ENCODE results near the gene AARS2.
"Not testable (repeated sequence)": the region's sequence is repeated elsewhere in the genome, so short reads cannot be mapped to it uniquely, and the experiment has no call there.

Gene AARS2

GRCh38 chr6:44339301-44339700 is 26.2 kb upstream of the AARS2 start:
- H3K27ac Mint-ChIP-seq: no peak overlapping the region

GRCh38 chr6:44338228-44339122 is 25.3 kb upstream of the AARS2 start:
- Mint-ChIP-seq H3K27ac (no peak overlapping the region), H3K9me3 (no peaks in the 10 kb centered on the region), H3K4me3 (no peak overlapping the region), H3K27me3 (peaks cover 25% of the 10 kb centered on the region), H3K4me1 (ENCODE audit: low read depth) (no peaks in the 10 kb centered on the region), H3K36me3 (ENCODE audit: low read depth) (no peaks in the 10 kb centered on the region)

More at GRCh38 chr6:44339301-44339700, 26.2 kb upstream of the AARS2 start:
- Mint-ChIP-seq H3K4me3 (no peak overlapping the region), H3K36me3 (ENCODE audit: low read depth) (no peaks in the 10 kb centered on the region), H3K27me3 (peaks cover 28% of the 10 kb centered on the region), H3K4me1 (ENCODE audit: low read depth) (no peaks in the 10 kb centered on the region), H3K9me3 (no peaks in the 10 kb centered on the region)

DNA sequence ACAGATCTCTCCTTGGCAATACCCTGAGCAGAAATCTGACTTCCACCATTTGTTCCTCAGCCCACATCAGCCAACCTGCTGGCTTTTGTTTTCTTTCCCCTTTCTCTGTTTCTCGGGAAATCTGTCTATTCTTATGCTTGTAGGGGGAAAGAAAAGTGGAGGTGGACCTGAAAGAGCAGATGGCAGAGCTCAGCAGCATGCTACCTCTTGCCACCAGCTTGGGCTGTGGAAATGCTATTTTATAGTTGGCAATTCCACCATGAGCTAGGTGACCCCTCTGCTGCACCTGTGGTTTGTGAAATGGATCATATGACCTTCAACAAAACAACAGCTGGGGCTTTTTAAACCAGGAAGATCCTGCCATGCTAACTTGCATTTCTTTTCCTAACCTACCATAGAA is 22.5 kb upstream of the AARS2 start:
- peaks cover 9% of the 10 kb centered on the region for H3K27me3 Mint-ChIP-seq
- no peak overlapping the region for H3K27ac Mint-ChIP-seq
- H3K4me3 Mint-ChIP-seq: no peak overlapping the region
- H3K9me3 Mint-ChIP-seq: no peaks in the 10 kb centered on the region
- H3K4me1 Mint-ChIP-seq (ENCODE audit: low read depth): no peaks in the 10 kb centered on the region
- no peaks in the 10 kb centered on the region for H3K36me3 Mint-ChIP-seq (ENCODE audit: low read depth)

DNA sequence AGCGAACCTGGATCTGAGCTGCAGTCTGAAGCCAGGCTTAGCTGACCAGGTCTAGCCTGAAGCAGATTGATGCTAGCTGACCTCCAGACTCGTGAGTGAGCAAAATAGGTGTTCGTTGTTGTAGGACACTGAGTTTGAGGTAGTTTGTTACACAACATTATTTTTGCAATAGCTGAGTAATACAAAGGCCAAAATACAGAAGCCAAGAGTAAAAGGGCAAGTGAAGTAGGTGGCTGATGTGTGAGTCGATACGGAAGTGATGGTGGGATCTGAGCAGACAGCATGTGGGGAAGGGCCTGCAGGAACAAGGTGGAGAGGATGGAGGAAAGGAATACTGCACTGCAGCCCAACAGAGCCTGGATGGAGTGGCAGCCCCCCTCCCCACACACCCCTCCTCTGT is 20.8 kb upstream of the AARS2 start:
- H3K9me3 Mint-ChIP-seq: no peaks in the 10 kb centered on the region
- H3K4me1 Mint-ChIP-seq (ENCODE audit: low read depth): no peaks in the 10 kb centered on the region
- peaks cover 15% of the 10 kb centered on the region for H3K27me3 Mint-ChIP-seq
- no peak overlapping the region for H3K4me3 Mint-ChIP-seq
- H3K27ac Mint-ChIP-seq: peak overlapping the region; percentile 41
- H3K36me3 Mint-ChIP-seq (ENCODE audit: low read depth): no peaks in the 10 kb centered on the region

- H3K36me3 Mint-ChIP-seq (ENCODE audit: low read depth): no peaks in the 10 kb centered on the region
- H3K9me3 Mint-ChIP-seq: no peaks in the 10 kb centered on the region
- peaks cover 15% of the 10 kb centered on the region for H3K27me3 Mint-ChIP-seq
- no peak overlapping the region for H3K27ac Mint-ChIP-seq
- no peak overlapping the region for H3K4me3 Mint-ChIP-seq
- H3K4me1 Mint-ChIP-seq (ENCODE audit: low read depth): no peaks in the 10 kb centered on the region
Measured at GRCh38 chr6:44333273-44333919, 20.2 kb upstream of the AARS2 start.

DNA sequence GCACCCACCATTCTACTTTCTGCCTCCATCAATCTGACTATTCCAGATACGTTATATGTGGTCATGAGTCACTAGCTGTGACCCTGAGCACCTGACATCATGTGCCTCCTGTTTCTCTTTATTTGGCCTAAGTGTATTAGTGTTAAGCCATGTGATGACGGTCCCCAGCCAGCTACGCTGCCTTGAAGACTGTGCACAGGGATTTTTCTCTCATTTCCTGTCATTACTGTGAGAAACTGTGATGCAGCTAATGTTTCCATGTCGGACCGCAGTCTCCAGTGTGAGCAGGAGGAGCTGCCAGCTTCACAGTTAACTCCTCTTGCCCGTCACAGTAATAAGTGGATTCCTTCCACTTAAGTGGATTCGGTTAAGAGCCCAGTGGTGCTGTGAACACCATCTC is 19.4 kb upstream of the AARS2 start:
- Mint-ChIP-seq H3K4me1 (ENCODE audit: low read depth) (no peaks in the 10 kb centered on the region), H3K27ac (no peak overlapping the region), H3K9me3 (no peaks in the 10 kb centered on the region), H3K4me3 (no peak overlapping the region), H3K27me3 (peaks cover 21% of the 10 kb centered on the region), H3K36me3 (ENCODE audit: low read depth) (no peaks in the 10 kb centered on the region)

GRCh38 chr6:44329858-44330257 is 16.7 kb upstream of the AARS2 start:
- H3K27me3 Mint-ChIP-seq: peaks cover 24% of the 10 kb centered on the region

DNA sequence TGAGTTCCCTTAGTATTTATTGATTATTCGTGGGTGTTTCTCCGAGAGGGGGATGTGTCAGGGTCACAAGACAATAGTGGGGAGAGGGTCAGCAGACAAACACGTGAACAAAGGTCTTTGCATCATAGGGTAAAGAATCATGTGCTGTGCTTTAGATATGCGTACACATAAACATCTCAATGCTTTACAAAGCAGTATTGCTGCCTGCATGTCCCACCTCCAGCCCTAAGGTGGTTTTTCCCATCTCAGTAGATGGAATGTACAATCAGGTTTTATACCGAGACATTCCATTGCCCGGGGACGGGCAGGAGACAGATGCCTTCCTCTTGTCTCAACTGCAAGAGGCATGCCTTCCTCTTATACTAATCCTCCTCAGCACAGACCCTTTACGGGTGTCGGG is 15.1 kb upstream of the AARS2 start:
- H3K27me3 Mint-ChIP-seq: peaks cover 21% of the 10 kb centered on the region
- H3K4me1 Mint-ChIP-seq (ENCODE audit: low read depth); H3K27ac Mint-ChIP-seq; H3K4me3 Mint-ChIP-seq; H3K36me3 Mint-ChIP-seq (ENCODE audit: low read depth); H3K9me3 Mint-ChIP-seq: not testable (repeated sequence)

More at GRCh38 chr6:44329858-44330257, 16.7 kb upstream of the AARS2 start:
- Mint-ChIP-seq H3K9me3 (no peaks in the 10 kb centered on the region), H3K27ac (no peak overlapping the region), H3K4me3 (no peak overlapping the region), H3K36me3 (ENCODE audit: low read depth) (no peaks in the 10 kb centered on the region), H3K4me1 (ENCODE audit: low read depth) (no peaks in the 10 kb centered on the region)

DNA sequence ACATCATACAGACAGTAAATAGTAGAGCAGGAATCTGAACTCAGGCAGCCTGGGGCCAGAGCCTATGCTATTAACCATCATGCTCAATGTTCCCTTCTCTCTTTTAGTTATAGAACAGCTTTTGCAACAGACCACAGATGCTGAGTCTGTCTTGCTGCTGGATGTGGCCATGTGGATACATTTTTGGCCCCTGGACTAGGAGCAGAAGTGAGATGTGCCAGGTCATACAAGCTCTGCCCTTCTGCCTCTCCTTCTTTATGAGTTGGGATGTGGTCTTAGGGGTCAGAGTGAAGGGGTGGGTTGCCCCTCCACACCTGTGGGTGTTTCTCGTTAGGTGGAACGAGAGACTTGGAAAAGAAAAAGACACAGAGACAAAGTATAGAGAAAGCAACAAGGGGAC is 14.6 kb upstream of the AARS2 start:
- no peaks in the 10 kb centered on the region for H3K4me1 Mint-ChIP-seq (ENCODE audit: low read depth)
- no peak overlapping the region for H3K27ac Mint-ChIP-seq
- H3K4me3 Mint-ChIP-seq: no peak overlapping the region
- H3K9me3 Mint-ChIP-seq: no peaks in the 10 kb centered on the region
- H3K36me3 Mint-ChIP-seq (ENCODE audit: low read depth): no peaks in the 10 kb centered on the region
- peaks cover 23% of the 10 kb centered on the region for H3K27me3 Mint-ChIP-seq

- no peaks in the 10 kb centered on the region for H3K4me1 Mint-ChIP-seq (ENCODE audit: low read depth)
- H3K27me3 Mint-ChIP-seq: peaks cover 21% of the 10 kb centered on the region
- H3K27ac Mint-ChIP-seq: no peak overlapping the region
- no peaks in the 10 kb centered on the region for H3K9me3 Mint-ChIP-seq
- H3K36me3 Mint-ChIP-seq (ENCODE audit: low read depth): no peaks in the 10 kb centered on the region
- H3K4me3 Mint-ChIP-seq: no peak overlapping the region
Measured at GRCh38 chr6:44327096-44327495, 13.9 kb upstream of the AARS2 start.

GRCh38 chr6:44321210-44321609 is 8.1 kb upstream of the AARS2 start:
- Mint-ChIP-seq H3K4me1 (ENCODE audit: low read depth) (no peaks in the 10 kb centered on the region), H3K4me3 (no peak overlapping the region), H3K36me3 (ENCODE audit: low read depth) (no peaks in the 10 kb centered on the region), H3K27me3 (peaks cover 37% of the 10 kb centered on the region), H3K27ac (no peak overlapping the region), H3K9me3 (no peaks in the 10 kb centered on the region)

- not testable (repeated sequence) for H3K4me3 Mint-ChIP-seq; H3K4me1 Mint-ChIP-seq (ENCODE audit: low read depth); H3K27ac Mint-ChIP-seq; H3K36me3 Mint-ChIP-seq (ENCODE audit: low read depth); H3K9me3 Mint-ChIP-seq
- peaks cover 33% of the 10 kb centered on the region for H3K27me3 Mint-ChIP-seq
Measured at GRCh38 chr6:44317136-44317631, 4.0 kb upstream of the AARS2 start.

- Mint-ChIP-seq H3K36me3 (ENCODE audit: low read depth) (no peaks in the 10 kb centered on the region), H3K9me3 (no peaks in the 10 kb centered on the region), H3K4me1 (ENCODE audit: low read depth) (peaks cover 13% of the 10 kb centered on the region), H3K27me3 (peaks cover 31% of the 10 kb centered on the region), H3K27ac (no peak overlapping the region), H3K4me3 (no peak overlapping the region)
Measured at GRCh38 chr6:44316481-44316880, 3.3 kb upstream of the AARS2 start.

DNA sequence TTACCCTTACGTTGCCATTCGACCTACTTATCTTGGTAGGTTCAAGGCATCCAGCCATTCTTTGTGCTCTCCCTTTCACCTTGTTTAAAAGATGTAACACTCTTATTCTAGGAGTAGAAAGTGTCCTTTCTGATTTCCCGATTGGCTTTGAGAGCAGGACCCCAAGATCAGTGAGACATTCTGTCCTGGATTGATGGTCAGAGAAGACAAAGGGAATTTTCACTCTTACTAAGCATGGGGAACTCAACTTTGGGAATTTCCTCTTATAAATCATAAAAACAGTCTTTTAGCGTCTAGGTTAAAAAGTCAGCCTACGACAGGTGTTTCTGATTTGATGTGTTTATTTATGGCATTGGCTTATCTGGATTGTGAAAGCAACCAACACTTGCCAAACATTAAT is 2.8 kb upstream of the AARS2 start:
- Mint-ChIP-seq H3K4me3 (no peak overlapping the region), H3K27me3 (peaks cover 29% of the 10 kb centered on the region), H3K4me1 (ENCODE audit: low read depth) (peaks cover 13% of the 10 kb centered on the region), H3K9me3 (no peaks in the 10 kb centered on the region), H3K36me3 (ENCODE audit: low read depth) (peaks cover 1% of the 10 kb centered on the region), H3K27ac (no peak overlapping the region)

GRCh38 chr6:44315516-44315915 is 2.4 kb upstream of the AARS2 start:
- H3K27ac Mint-ChIP-seq: no peak overlapping the region
- H3K9me3 Mint-ChIP-seq: no peaks in the 10 kb centered on the region
- H3K4me3 Mint-ChIP-seq: no peak overlapping the region
- peaks cover 6% of the 10 kb centered on the region for H3K36me3 Mint-ChIP-seq (ENCODE audit: low read depth)
- H3K4me1 Mint-ChIP-seq (ENCODE audit: low read depth): peaks cover 13% of the 10 kb centered on the region
- peaks cover 25% of the 10 kb centered on the region for H3K27me3 Mint-ChIP-seq

All from stimulated activated naive CD8-positive, alpha-beta T cell treated with anti-CD3 and anti-CD28 coated beads, Interleukin-15, Interleukin-2, amounts not matched to agents 100 ng/mL and 50 ng/mL, for 24 hours (primary cell).